AG04450 (cell line): ENCODE measurements around the gene KRTAP19-6. TPM values are rescaled to one million over a fixed set of nuclear protein-coding genes. Genes with fewer than 3 reads are reported as not detected.

Experiments used
- CTCF ChIA-PET: fragments of 300-600, 350-600 bp; formaldehyde crosslinking; extraction: SDS; loops from one replicate; lab custom pipeline; 2022; ENCODE audit warnings: antibody characterized with exemption, inconsistent platforms; lab: Charles Lee
- POLR2A ChIA-PET: fragments of 350-600 bp; formaldehyde crosslinking; extraction: SDS; loops from one replicate; lab custom pipeline; 2021; ENCODE audit warnings: antibody characterized with exemption, inconsistent platforms; lab: Yijun Ruan, JAX
- DNase-seq: peaks from one replicate; pipeline ENCODE4 v3.0.0-alpha.2; 2011; ENCODE audit warnings: low read depth, low spot score
- H3K27ac ChIP-seq: one replicate; pipeline ENCODE4 v1.5.1; 2012; ENCODE audit warnings: low read depth, low read length, control low read depth
- H3K27me3 ChIP-seq: one replicate; pipeline ENCODE4 v1.6.0; 2012; ENCODE audit warnings: low read length; ENCODE audit not compliant: control insufficient read depth, insufficient read depth
- H3K4me3 ChIP-seq: 2 replicates; pipeline ENCODE4 v1.5.1; 2011; ENCODE audit warnings: mild to moderate bottlenecking, low read depth, low read length, control low read depth
- H3K9me3 ChIP-seq: 2 replicates; pipeline ENCODE4 v1.5.1; 2012; ENCODE audit warnings: low read length; ENCODE audit not compliant: control insufficient read depth, insufficient read depth
- polyA plus RNA-seq: library from polyadenylated mRNA; depleted of rRNA; stranded (reverse); fragments of >200 nt; gene quantifications from 2 replicates; pipeline ENCODE4 v1.2.3, GENCODE V29; 2011; rRNA removed
- small RNA-seq: library from RNA; depleted of rRNA; stranded (forward); fragments of <200 nt; gene quantifications from one replicate; pipeline ENCODE3, GENCODE V24; 2012; ENCODE audit warnings: low read depth; ENCODE audit not compliant: insufficient read length
- TF ChIP-seq, protein P1 (sequence below): IDR thresholded peaks from 2 replicates; pipeline ENCODE4 v1.5.1; 2011; ENCODE audit warnings: low read depth, low read length, control low read depth, inconsistent platforms

KRTAP19-6 gene
- polyA plus RNA-seq, 1 experiment = not detected

DNA sequence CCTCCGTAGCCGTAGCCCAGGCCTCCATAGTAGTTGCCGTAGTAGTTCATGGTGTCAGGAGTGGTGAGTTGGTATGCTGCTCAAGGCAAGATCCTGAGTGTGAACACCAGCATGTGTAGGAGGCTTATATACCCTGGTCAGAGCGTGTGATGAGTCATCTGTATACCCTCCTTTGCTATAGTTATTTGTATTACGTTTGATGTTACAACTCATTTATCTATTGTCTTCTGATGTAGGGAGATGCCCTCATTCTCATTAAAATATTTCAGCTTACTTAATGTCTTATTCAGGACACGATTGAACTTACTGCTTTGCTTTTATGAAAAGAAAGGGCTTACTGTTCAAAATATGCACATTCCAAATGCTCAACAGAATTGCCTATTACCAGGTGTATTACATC, 39.6 kb downstream of the KRTAP19-6 start, which contains the start of gene KRTAP19-5:
KRTAP19-5 (minus strand) TSS at position 101 of the 400 bp plus-strand sequence; CDS start at position 50, 51 bp downstream.
- H3K9me3 ChIP-seq = peaks cover 15% of the 10 kb centered on the region
- no peak within 1 kb of the TSS for H3K27ac ChIP-seq
- CTCF ChIA-PET = no interaction called here
- H3K27me3 ChIP-seq = no peaks in the 10 kb centered on the region
- DNase-seq = no peak
- TF ChIP-seq, protein P1, sequence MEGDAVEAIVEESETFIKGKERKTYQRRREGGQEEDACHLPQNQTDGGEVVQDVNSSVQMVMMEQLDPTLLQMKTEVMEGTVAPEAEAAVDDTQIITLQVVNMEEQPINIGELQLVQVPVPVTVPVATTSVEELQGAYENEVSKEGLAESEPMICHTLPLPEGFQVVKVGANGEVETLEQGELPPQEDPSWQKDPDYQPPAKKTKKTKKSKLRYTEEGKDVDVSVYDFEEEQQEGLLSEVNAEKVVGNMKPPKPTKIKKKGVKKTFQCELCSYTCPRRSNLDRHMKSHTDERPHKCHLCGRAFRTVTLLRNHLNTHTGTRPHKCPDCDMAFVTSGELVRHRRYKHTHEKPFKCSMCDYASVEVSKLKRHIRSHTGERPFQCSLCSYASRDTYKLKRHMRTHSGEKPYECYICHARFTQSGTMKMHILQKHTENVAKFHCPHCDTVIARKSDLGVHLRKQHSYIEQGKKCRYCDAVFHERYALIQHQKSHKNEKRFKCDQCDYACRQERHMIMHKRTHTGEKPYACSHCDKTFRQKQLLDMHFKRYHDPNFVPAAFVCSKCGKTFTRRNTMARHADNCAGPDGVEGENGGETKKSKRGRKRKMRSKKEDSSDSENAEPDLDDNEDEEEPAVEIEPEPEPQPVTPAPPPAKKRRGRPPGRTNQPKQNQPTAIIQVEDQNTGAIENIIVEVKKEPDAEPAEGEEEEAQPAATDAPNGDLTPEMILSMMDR = no peak
- POLR2A ChIA-PET = no interaction called here
- H3K4me3 ChIP-seq = no peak within 1 kb of the TSS

DNA sequence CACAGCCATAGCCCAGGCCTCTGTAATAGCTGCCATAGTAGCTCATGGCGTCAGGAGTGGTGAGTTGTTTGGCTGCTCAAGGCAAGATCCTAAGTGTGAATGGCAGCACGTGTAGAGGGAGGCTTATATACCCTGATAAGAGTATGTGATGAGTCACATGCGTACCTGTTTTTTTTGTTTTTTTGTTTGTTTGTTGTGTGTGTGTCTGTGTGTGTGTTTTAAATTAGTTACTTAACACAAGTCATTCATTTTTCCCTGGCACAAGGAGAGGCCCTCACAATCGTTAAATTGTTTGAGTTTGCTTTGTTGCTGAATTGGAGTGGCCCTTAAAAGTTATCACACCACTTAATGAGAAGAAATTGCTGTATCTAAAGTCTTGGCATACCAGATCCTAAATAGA, 44.6 kb downstream of the KRTAP19-6 start, which contains the start of gene KRTAP19-4:
KRTAP19-4 (minus strand) TSS at position 101 of the 400 bp plus-strand sequence; CDS start at position 46, 55 bp downstream.
- Histone ChIP-seq H3K27me3 (no peaks in the 10 kb centered on the region), H3K27ac (no peak within 1 kb of the TSS), H3K4me3 (no peak within 1 kb of the TSS), H3K9me3 (peaks cover 27% of the 10 kb centered on the region)
- TF ChIP-seq, protein P1 = no peak
- POLR2A ChIA-PET = no interaction called here
- CTCF ChIA-PET = no interaction called here
- DNase-seq = no peak

DNA sequence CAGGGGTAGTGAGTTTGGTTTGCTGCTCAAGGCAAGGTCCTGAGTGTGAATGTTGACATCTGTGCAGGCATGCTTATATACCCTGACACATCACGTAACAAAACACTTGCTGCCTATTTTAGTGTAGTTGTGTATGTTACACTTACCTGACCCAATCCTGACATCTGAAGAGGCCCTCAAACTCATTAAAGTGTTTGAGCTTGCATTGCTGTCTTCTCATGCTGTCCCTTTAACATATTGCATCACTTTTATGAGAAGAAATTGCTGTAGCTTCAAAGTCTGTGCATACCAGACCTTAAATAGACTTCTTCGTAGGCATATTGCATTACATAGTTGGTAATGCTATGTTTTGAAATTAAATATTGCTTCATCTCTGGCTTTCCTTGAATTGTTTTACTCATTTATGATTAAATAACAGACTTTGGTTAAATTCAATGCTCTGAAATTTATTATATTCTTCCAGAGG, 49.7 kb downstream of the KRTAP19-6 start, which contains the start of gene KRTAP19-3:
KRTAP19-3 (minus strand) TSS at position 51 of the 466 bp plus-strand sequence. CDS start 56 bp downstream, outside the sequence.
- H3K27me3 ChIP-seq = no peaks in the 10 kb centered on the region
- peaks cover 27% of the 10 kb centered on the region for H3K9me3 ChIP-seq
- no peak for DNase-seq
- POLR2A ChIA-PET = no interaction called here
- TF ChIP-seq, protein P1 = no peak
- H3K4me3 ChIP-seq = no peak within 1 kb of the TSS
- no peak within 1 kb of the TSS for H3K27ac ChIP-seq
- CTCF ChIA-PET = no interaction called here

Small RNA genes lying within 50 kb of the gene (small RNA-seq; reads per million reads assigned to genes)
- not detected for gene AP000567.1
- not detected for gene KRTAP19-10P
- not detected for gene KRTAP19-11P
- not detected for gene KRTAP19-9P
- not detected for gene KRTAP22-2

Other genes with a start within 250 kb of the KRTAP19-6 start
- gene KRTAP26-1, start 221.5 kb downstream of the KRTAP19-6 start, polyA plus RNA-seq = not detected in 2 replicates
- not detected in 2 replicates for gene KRTAP27-1, start 204.2 kb downstream of the KRTAP19-6 start, polyA plus RNA-seq
- not detected in 2 replicates for gene KRTAP23-1, start 193.3 kb downstream of the KRTAP19-6 start, polyA plus RNA-seq
- gene KRTAP13-2, start 169.6 kb downstream of the KRTAP19-6 start, polyA plus RNA-seq = not detected in 2 replicates
- not detected in 2 replicates for gene KRTAP13-1, start 145.8 kb downstream of the KRTAP19-6 start, polyA plus RNA-seq
- not detected in 2 replicates for gene KRTAP13-3, start 115.9 kb downstream of the KRTAP19-6 start, polyA plus RNA-seq
- not detected in 2 replicates for gene KRTAP13-4, start 111.6 kb downstream of the KRTAP19-6 start, polyA plus RNA-seq
- gene KRTAP15-1, start 101.6 kb downstream of the KRTAP19-6 start, polyA plus RNA-seq = not detected in 2 replicates
- not detected in 2 replicates for gene KRTAP19-1, start 61.5 kb downstream of the KRTAP19-6 start, polyA plus RNA-seq
- gene KRTAP19-2, start 54.4 kb downstream of the KRTAP19-6 start, polyA plus RNA-seq = not detected in 2 replicates
- gene KRTAP19-3, start 49.9 kb downstream of the KRTAP19-6 start, polyA plus RNA-seq = not detected in 2 replicates
- gene KRTAP19-4, start 44.7 kb downstream of the KRTAP19-6 start, polyA plus RNA-seq = not detected in 2 replicates
- gene KRTAP19-5, start 39.7 kb downstream of the KRTAP19-6 start, polyA plus RNA-seq = not detected in 2 replicates
- not detected in 2 replicates for gene KRTAP19-7, start 19.4 kb upstream of the KRTAP19-6 start, polyA plus RNA-seq
- not detected in 2 replicates for gene KRTAP22-2, start 48.5 kb upstream of the KRTAP19-6 start, polyA plus RNA-seq
- gene KRTAP6-3, start 50.6 kb upstream of the KRTAP19-6 start, polyA plus RNA-seq = not detected in 2 replicates
- not detected in 2 replicates for gene KRTAP6-2, start 57.0 kb upstream of the KRTAP19-6 start, polyA plus RNA-seq
- not detected in 2 replicates for gene KRTAP22-1, start 59.2 kb upstream of the KRTAP19-6 start, polyA plus RNA-seq
- gene KRTAP6-1, start 72.1 kb upstream of the KRTAP19-6 start, polyA plus RNA-seq = not detected in 2 replicates
- not detected in 2 replicates for gene KRTAP20-1, start 74.6 kb upstream of the KRTAP19-6 start, polyA plus RNA-seq
- not detected in 2 replicates for gene KRTAP20-4, start 78.8 kb upstream of the KRTAP19-6 start, polyA plus RNA-seq
- not detected in 2 replicates for gene KRTAP20-2, start 93.3 kb upstream of the KRTAP19-6 start, polyA plus RNA-seq
- not detected in 2 replicates for gene KRTAP20-3, start 101.0 kb upstream of the KRTAP19-6 start, polyA plus RNA-seq
- not detected in 2 replicates for gene KRTAP21-3, start 176.9 kb upstream of the KRTAP19-6 start, polyA plus RNA-seq
- gene KRTAP21-2, start 205.4 kb upstream of the KRTAP19-6 start, polyA plus RNA-seq = not detected in 2 replicates
- gene KRTAP21-1, start 213.6 kb upstream of the KRTAP19-6 start, polyA plus RNA-seq = not detected in 2 replicates